ENCODE data around the gene ZDHHC17. TPM values are rescaled to one million over a fixed set of nuclear protein-coding genes. Genes with fewer than 3 reads are reported as not detected.

ZDHHC17 gene
- total and polyA plus RNA-seq, 9 donors, result 33.4 to 59.4 (median 38.4) TPM

GRCh38 chr12:76871742-76872141 is 107.8 kb downstream of the ZDHHC17 start:
- no peaks in the 10 kb centered on the region for H3K36me3 ChIP-seq (ENCODE audit: control insufficient read depth, insufficient read depth, low read length)
- no peaks in the 10 kb centered on the region for H3K9me3 ChIP-seq (replicated peaks; ENCODE audit: control insufficient read depth, low read depth, low read length)
- WGBS (ENCODE audit: insufficient coverage), result no CpG with 5 or more reads among the region's 3 CpGs
- H3K27ac ChIP-seq (ENCODE audit: low read length), result no peak overlapping the region
- DNase-seq, result peak; percentile 91
- H3K4me3 ChIP-seq (ENCODE audit: low read length), result no peak overlapping the region
- no peaks in the 10 kb centered on the region for H3K27me3 ChIP-seq (ENCODE audit: control insufficient read depth, insufficient read depth, low read length)
- H3K4me1 ChIP-seq (ENCODE audit: control insufficient read depth, insufficient read depth, low read length), result peaks cover 10% of the 10 kb centered on the region

DNA sequence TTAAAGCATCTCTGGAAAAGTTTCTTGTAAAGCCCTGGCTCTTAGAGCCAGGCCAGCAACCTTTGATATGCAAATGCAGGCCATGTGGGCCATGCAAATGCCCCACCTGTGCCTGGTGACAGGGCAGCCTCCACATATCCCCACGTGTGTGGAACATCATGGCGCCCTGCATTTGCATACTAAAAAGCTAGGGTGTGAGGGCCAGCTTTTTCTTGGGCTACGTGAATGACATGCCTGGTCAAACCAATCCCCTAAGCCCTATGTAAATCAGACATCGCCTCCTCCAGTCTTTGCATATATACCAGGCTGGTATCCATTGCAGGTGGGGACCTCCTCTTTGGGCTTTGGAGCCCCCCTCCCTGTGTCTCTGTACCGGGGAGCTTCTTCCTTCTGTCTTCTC is 108.5 kb downstream of the ZDHHC17 start:
- Histone ChIP-seq H3K4me3 (ENCODE audit: low read length) (no peak overlapping the region), H3K9me3 (replicated peaks; ENCODE audit: control insufficient read depth, low read depth, low read length) (no peaks in the 10 kb centered on the region), H3K27me3 (ENCODE audit: control insufficient read depth, insufficient read depth, low read length) (no peaks in the 10 kb centered on the region), H3K27ac (ENCODE audit: low read length) (no peak overlapping the region), H3K36me3 (ENCODE audit: control insufficient read depth, insufficient read depth, low read length) (no peaks in the 10 kb centered on the region), H3K4me1 (ENCODE audit: control insufficient read depth, insufficient read depth, low read length) (peaks cover 5% of the 10 kb centered on the region)
- WGBS (ENCODE audit: insufficient coverage), result 81% methylated on average over 5 of the region's 5 CpGs
- DNase-seq, result no peak

- Histone ChIP-seq H3K4me3 (ENCODE audit: low read length) (no peak overlapping the region), H3K36me3 (ENCODE audit: control insufficient read depth, insufficient read depth, low read length) (no peaks in the 10 kb centered on the region), H3K27me3 (ENCODE audit: control insufficient read depth, insufficient read depth, low read length) (peaks cover 8% of the 10 kb centered on the region), H3K4me1 (ENCODE audit: control insufficient read depth, insufficient read depth, low read length) (peaks cover 7% of the 10 kb centered on the region), H3K27ac (ENCODE audit: low read length) (no peak overlapping the region), H3K9me3 (replicated peaks; ENCODE audit: control insufficient read depth, low read depth, low read length) (no peaks in the 10 kb centered on the region)
- DNase-seq, result no peak
- no CpG with 5 or more reads among the region's 3 CpGs for WGBS (ENCODE audit: insufficient coverage)
Observed at GRCh38 chr12:76874027-76874426, 110.1 kb downstream of the ZDHHC17 start.

GRCh38 chr12:76874491-76875190 is 110.7 kb downstream of the ZDHHC17 start:
- WGBS (ENCODE audit: insufficient coverage), result 74% methylated on average over 4 of the region's 11 CpGs
- Histone ChIP-seq H3K27me3 (ENCODE audit: control insufficient read depth, insufficient read depth, low read length) (peaks cover 8% of the 10 kb centered on the region), H3K4me1 (ENCODE audit: control insufficient read depth, insufficient read depth, low read length) (peaks cover 11% of the 10 kb centered on the region), H3K27ac (ENCODE audit: low read length) (no peak overlapping the region), H3K4me3 (ENCODE audit: low read length) (no peak overlapping the region), H3K9me3 (replicated peaks; ENCODE audit: control insufficient read depth, low read depth, low read length) (no peaks in the 10 kb centered on the region), H3K36me3 (ENCODE audit: control insufficient read depth, insufficient read depth, low read length) (no peaks in the 10 kb centered on the region)
- no peak for DNase-seq

GRCh38 chr12:76876696-76877229 is 112.8 kb downstream of the ZDHHC17 start:
- Histone ChIP-seq H3K4me3 (ENCODE audit: low read length) (no peak overlapping the region), H3K36me3 (ENCODE audit: control insufficient read depth, insufficient read depth, low read length) (no peaks in the 10 kb centered on the region), H3K27ac (ENCODE audit: low read length) (no peak overlapping the region), H3K4me1 (ENCODE audit: control insufficient read depth, insufficient read depth, low read length) (peaks cover 13% of the 10 kb centered on the region), H3K9me3 (replicated peaks; ENCODE audit: control insufficient read depth, low read depth, low read length) (no peaks in the 10 kb centered on the region), H3K27me3 (ENCODE audit: control insufficient read depth, insufficient read depth, low read length) (peaks cover 8% of the 10 kb centered on the region)
- 88% methylated on average over 1 of the region's 2 CpGs for WGBS (ENCODE audit: insufficient coverage)
- no peak for DNase-seq

GRCh38 chr12:76878099-76878898 is 114.4 kb downstream of the ZDHHC17 start:
- Histone ChIP-seq H3K9me3 (replicated peaks; ENCODE audit: control insufficient read depth, low read depth, low read length) (no peaks in the 10 kb centered on the region), H3K4me1 (ENCODE audit: control insufficient read depth, insufficient read depth, low read length) (peaks cover 13% of the 10 kb centered on the region), H3K27me3 (ENCODE audit: control insufficient read depth, insufficient read depth, low read length) (peaks cover 8% of the 10 kb centered on the region), H3K27ac (ENCODE audit: low read length) (peak overlapping the region; percentile 89), H3K4me3 (ENCODE audit: low read length) (peak overlapping the region; percentile 75), H3K36me3 (ENCODE audit: control insufficient read depth, insufficient read depth, low read length) (no peaks in the 10 kb centered on the region)
- 0% methylated on average over 23 of the region's 44 CpGs for WGBS (ENCODE audit: insufficient coverage)
- DNase-seq, result peak; percentile 65

DNA sequence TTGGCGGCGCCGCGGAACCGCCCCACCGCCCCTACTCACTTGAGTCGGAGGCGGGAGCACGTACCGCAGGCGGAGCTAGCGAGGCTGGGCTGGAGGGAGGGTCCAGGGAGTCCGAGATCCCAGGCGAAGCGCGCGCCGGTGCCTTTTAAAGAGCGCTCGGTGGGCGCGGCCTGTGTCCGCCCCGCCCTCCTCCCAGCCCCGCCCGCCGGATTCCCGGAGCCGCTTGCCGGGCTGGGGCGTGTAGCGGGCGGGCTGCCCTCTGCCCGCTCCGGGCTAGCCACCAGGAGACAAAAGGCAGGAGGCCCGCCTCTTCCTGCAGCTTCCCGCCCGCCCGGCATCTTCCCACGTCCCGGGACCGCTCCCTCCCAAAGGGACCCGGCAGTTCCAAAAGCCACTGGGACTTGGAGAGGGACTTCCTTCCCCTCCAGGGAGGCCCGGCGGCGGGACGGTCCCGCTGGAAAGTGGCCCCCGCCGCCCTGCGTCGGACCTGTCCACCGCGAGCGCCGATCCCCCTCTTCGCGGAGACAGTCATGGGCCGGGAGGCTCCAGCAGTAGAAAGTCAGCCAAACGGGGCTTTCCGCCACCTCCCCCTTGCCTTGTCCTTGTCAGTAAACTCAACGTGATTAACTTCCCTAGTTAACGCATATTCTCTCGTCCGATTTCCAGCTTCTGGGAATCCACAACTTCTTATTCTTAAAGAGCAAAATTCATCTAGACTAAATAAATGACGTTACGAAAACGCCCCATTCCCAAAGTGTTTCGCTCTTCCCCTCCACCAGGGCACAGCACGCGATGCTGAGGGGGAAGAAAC is 115.2 kb downstream of the ZDHHC17 start, which contains the start of gene CSRP2:
TSS of gene CSRP2 (minus strand) at position 121 of the 811 bp plus-strand sequence. CDS start 12,759 bp downstream, outside the sequence.
- Histone ChIP-seq H3K9me3 (replicated peaks; ENCODE audit: control insufficient read depth, low read depth, low read length) (peaks cover 2% of the 10 kb centered on the region), H3K4me1 (ENCODE audit: control insufficient read depth, insufficient read depth, low read length) (peaks cover 13% of the 10 kb centered on the region), H3K36me3 (ENCODE audit: control insufficient read depth, insufficient read depth, low read length) (no peaks in the 10 kb centered on the region), H3K27ac (ENCODE audit: low read length) (peak within 1 kb of the TSS; percentile 94), H3K4me3 (ENCODE audit: low read length) (peak within 1 kb of the TSS; percentile 75), H3K27me3 (ENCODE audit: control insufficient read depth, insufficient read depth, low read length) (peaks cover 8% of the 10 kb centered on the region)
- DNase-seq, result peak; percentile 94
- under 1% methylated on average over 61 of the region's 71 CpGs for WGBS (ENCODE audit: insufficient coverage)

DNA sequence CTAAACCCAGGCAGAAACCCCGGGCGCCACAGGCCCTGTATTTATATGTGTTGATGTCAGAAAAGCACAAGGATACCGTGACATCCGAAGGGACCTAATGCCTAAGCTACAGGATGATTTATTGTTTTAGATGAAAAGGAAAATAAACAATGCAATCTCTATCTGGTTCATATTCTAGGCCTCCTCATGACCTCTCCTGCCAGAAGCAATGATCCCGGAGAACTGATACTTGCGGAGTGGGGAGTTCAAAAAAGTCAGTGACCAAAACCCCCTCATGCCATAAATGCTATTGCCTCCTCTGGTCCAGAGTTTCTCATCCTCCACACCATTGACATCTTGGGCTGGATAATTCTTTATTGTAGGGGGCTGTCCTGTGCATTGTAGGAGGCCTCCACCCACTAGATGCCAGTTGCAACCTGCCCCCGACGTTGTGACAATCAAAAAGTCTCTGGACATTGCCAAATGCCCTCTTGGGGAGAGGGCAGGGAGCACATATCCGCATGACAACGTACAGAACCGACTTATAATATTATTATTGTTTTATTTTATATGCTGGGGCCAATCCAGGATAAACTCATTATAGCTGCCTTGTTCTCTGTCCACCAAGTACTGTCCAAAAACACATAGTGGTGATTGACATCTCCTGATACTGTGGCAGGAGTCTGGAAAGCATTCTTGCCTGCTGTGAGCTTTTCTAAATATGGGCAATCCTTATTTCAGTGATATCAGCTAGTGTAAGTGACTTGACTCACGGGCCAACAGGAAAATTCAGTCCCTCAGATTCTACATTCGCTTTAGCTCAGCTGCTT is 116.0 kb downstream of the ZDHHC17 start:
- Histone ChIP-seq H3K36me3 (ENCODE audit: control insufficient read depth, insufficient read depth, low read length) (no peaks in the 10 kb centered on the region), H3K4me3 (ENCODE audit: low read length) (peak overlapping the region; percentile 75), H3K27ac (ENCODE audit: low read length) (peak overlapping the region; percentile 94), H3K4me1 (ENCODE audit: control insufficient read depth, insufficient read depth, low read length) (peaks cover 13% of the 10 kb centered on the region), H3K9me3 (replicated peaks; ENCODE audit: control insufficient read depth, low read depth, low read length) (peaks cover 2% of the 10 kb centered on the region), H3K27me3 (ENCODE audit: control insufficient read depth, insufficient read depth, low read length) (peaks cover 8% of the 10 kb centered on the region)
- WGBS (ENCODE audit: insufficient coverage), result 75% methylated on average over 2 of the region's 13 CpGs
- DNase-seq, result no peak

- Histone ChIP-seq H3K27ac (ENCODE audit: low read length) (no peak overlapping the region), H3K27me3 (ENCODE audit: control insufficient read depth, insufficient read depth, low read length) (peaks cover 8% of the 10 kb centered on the region)
- DNase-seq, result no peak
Observed at GRCh38 chr12:76880519-76881023, 116.7 kb downstream of the ZDHHC17 start.

More at GRCh38 chr12:76880519-76881023, 116.7 kb downstream of the ZDHHC17 start:
- H3K4me1 ChIP-seq (ENCODE audit: control insufficient read depth, insufficient read depth, low read length), result peaks cover 13% of the 10 kb centered on the region
- H3K4me3 ChIP-seq (ENCODE audit: low read length), result no peak overlapping the region
- peaks cover 2% of the 10 kb centered on the region for H3K9me3 ChIP-seq (replicated peaks; ENCODE audit: control insufficient read depth, low read depth, low read length)
- H3K36me3 ChIP-seq (ENCODE audit: control insufficient read depth, insufficient read depth, low read length), result no peaks in the 10 kb centered on the region
- WGBS (ENCODE audit: insufficient coverage), result 92% methylated on average over 2 of the region's 7 CpGs
